ENCODE results near the gene CCNI2. TPM values are rescaled to one million over a fixed set of nuclear protein-coding genes. Genes with fewer than 3 reads are reported as not detected.
A peak's percentile ranks its signal among the peaks of the same experiment; 100 is the strongest.

CCNI2 gene
- total and polyA plus RNA-seq, 9 of the 15 experiments (the other 6 are each of a cell fraction or from before 2014, with no cell fraction given), result 0.05 to 1.7 (median 0.81) TPM; not detected in 5

- TF ChIP-seq, protein P1, sequence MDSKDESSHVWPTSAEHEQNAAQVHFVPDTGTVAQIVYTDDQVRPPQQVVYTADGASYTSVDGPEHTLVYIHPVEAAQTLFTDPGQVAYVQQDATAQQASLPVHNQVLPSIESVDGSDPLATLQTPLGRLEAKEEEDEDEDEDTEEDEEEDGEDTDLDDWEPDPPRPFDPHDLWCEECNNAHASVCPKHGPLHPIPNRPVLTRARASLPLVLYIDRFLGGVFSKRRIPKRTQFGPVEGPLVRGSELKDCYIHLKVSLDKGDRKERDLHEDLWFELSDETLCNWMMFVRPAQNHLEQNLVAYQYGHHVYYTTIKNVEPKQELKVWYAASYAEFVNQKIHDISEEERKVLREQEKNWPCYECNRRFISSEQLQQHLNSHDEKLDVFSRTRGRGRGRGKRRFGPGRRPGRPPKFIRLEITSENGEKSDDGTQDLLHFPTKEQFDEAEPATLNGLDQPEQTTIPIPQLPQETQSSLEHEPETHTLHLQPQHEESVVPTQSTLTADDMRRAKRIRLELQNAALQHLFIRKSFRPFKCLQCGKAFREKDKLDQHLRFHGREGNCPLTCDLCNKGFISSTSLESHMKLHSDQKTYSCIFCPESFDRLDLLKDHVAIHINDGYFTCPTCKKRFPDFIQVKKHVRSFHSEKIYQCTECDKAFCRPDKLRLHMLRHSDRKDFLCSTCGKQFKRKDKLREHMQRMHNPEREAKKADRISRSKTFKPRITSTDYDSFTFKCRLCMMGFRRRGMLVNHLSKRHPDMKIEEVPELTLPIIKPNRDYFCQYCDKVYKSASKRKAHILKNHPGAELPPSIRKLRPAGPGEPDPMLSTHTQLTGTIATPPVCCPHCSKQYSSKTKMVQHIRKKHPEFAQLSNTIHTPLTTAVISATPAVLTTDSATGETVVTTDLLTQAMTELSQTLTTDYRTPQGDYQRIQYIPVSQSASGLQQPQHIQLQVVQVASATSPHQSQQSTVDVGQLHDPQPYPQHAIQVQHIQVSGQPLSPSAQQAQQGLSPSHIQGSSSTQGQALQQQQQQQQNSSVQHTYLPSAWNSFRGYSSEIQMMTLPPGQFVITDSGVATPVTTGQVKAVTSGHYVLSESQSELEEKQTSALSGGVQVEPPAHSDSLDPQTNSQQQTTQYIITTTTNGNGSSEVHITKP (IDR thresholded peaks at IDR 0.05; ENCODE audit: partially characterized antibody), result peak; percentile 72
- TF ChIP-seq BCOR (IDR thresholded peaks at IDR 0.05) (0 out of 2 replicates have a peak, but pooled peaks have one; percentile 22), BHLHE40 (IDR thresholded peaks at IDR 0.05; ENCODE audit: low read length) (peak; percentile 81)
Observed at GRCh38 chr5:132773601-132774355, 26.6 kb downstream of the CCNI2 start (continued).

GRCh38 chr5:132774406-132774805, 27.2 kb downstream of the CCNI2 start:
- no peak for DNase-seq (ENCODE audit: extremely low read depth in 1 of 4, low spot score in 3 of 4)
- peak overlapping the region; percentile 58 for H3K27ac ChIP-seq (ENCODE audit: extremely low read depth, low read depth, low read length)
- WGBS (ENCODE audit: insufficient coverage, low coverage, missing lambda C conversion rate), result 11% methylated on average over 3 of the region's 3 CpGs
- ChIA-PET POLR2A (interaction anchor here (0.5 to 1.7 kb wide), 10 partner anchors 11 to 92 kb away, joined by 3 to 5 read pairs (median 3); partner anchors contain the start of gene UQCRQ), CTCF (ENCODE audit: low intra/inter-chr PET ratio) (no interaction called here)
- peak overlapping the region; percentile 81 to 90 for H3K9ac ChIP-seq (ENCODE audit: insufficient read depth in 1 of 2, low read depth in 2 of 2, low read length in 2 of 2)
- H4K20me1 ChIP-seq (replicated peaks; ENCODE audit: control insufficient read depth, insufficient read depth, low read length), result peaks cover 5% of the 10 kb centered on the region
- no TSS peak for BruUV-seq (replicated peaks)
- no peak for FAIRE-seq
- peaks cover 36% of the 10 kb centered on the region; the same call in 2 of the 3 replicates for H3K36me3 ChIP-seq (ENCODE audit: control insufficient read depth, insufficient read depth, low read length)
- H3K4me1 ChIP-seq (replicated peaks in 1 of 2; ENCODE audit: control insufficient read depth in 2 of 2, insufficient read depth in 2 of 2, low read length in 2 of 2), result peaks cover 39 to 54% of the 10 kb centered on the region in 2 experiments
- ATAC-seq, result peak; percentile 2; the same call in 2 of the 3 replicates
- 0 out of 2 replicates have a peak overlapping the region, but pooled peaks have one; percentile 58 for H3K4me3 ChIP-seq
- intact Hi-C loops (cut with micrococcal nuclease) (loop anchor here (2.0 kb wide), 1 partner anchor 32 kb away; no protein-coding TSS in a partner anchor), in situ Hi-C loops (cut with MboI) (no loop called here)
- no peaks in the 10 kb centered on the region for H3K9me3 ChIP-seq (replicated peaks; ENCODE audit: control insufficient read depth, insufficient read depth, low read depth, low read length)
- no peaks in the 10 kb centered on the region for H3K27me3 ChIP-seq (ENCODE audit: control insufficient read depth in 2 of 2, insufficient read depth in 2 of 2, low read length in 2 of 2)
- H2AFZ ChIP-seq (ENCODE audit: low read depth, low read length), result no peak overlapping the region
- peak overlapping the region; percentile 88 for H3K4me2 ChIP-seq (ENCODE audit: insufficient read depth, low read length)
- peaks cover 88% of the 10 kb centered on the region for H3K79me2 ChIP-seq (ENCODE audit: control insufficient read depth, insufficient read depth, low read length)
- no peaks in the 10 kb centered on the region for H3K9me1 ChIP-seq (ENCODE audit: control insufficient read depth, insufficient read depth, low read length)
- TF ChIP-seq HMGXB4 (CRISPR knock-in tag; IDR thresholded peaks at IDR 0.05) (no peak), ZNF263 (CRISPR knock-in tag; IDR thresholded peaks at IDR 0.05; ENCODE audit: borderline replicate concordance) (no peak), ZNF134 (CRISPR knock-in tag; conservative IDR thresholded peaks at IDR 0.05) (no peak), GABPA (tag; conservative IDR thresholded peaks at IDR 0.05; ENCODE audit: low read depth) (0 out of 2 replicates have a peak, but pooled peaks have one; percentile 3), TCF15 (CRISPR knock-in tag; IDR thresholded peaks at IDR 0.05) (no peak), NFIX (CRISPR knock-in tag; IDR thresholded peaks at IDR 0.05; ENCODE audit: low read depth) (no peak), GABPB1 (CRISPR knock-in tag; IDR thresholded peaks at IDR 0.05) (no peak)
- TF ChIP-seq, protein P2, sequence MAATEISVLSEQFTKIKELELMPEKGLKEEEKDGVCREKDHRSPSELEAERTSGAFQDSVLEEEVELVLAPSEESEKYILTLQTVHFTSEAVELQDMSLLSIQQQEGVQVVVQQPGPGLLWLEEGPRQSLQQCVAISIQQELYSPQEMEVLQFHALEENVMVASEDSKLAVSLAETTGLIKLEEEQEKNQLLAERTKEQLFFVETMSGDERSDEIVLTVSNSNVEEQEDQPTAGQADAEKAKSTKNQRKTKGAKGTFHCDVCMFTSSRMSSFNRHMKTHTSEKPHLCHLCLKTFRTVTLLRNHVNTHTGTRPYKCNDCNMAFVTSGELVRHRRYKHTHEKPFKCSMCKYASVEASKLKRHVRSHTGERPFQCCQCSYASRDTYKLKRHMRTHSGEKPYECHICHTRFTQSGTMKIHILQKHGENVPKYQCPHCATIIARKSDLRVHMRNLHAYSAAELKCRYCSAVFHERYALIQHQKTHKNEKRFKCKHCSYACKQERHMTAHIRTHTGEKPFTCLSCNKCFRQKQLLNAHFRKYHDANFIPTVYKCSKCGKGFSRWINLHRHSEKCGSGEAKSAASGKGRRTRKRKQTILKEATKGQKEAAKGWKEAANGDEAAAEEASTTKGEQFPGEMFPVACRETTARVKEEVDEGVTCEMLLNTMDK (IDR thresholded peaks at IDR 0.05; ENCODE audit: borderline replicate concordance, insufficient read depth, low read depth, low read length, poor library complexity, severe bottlenecking), result no peak

Data from K562 (cell line).